ENCODE measurements around the gene ST6GALNAC4.

ST6GALNAC4 gene

DNA sequence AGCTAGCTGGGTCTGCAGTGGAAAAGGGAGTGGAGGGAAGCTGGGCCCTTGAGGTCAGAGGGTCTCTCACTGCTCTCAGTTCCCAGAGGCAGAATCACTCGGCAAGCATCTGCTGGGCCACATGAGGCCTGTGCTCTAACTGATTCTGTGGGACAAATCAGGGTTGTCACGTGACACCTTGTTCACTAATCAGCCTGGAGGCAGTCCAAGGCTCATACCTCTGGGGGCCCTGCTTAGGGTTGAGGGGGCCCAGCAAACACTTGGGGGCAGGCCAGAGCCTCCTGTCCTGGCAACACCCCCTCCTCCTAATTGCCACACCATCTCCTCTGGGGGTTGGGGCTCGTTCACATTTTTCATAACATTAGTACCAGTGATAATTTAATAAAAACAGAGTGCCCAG is 29.9 kb upstream of the ST6GALNAC4 start:
- DNase-seq (ENCODE audit: low read depth), result no peak

DNA sequence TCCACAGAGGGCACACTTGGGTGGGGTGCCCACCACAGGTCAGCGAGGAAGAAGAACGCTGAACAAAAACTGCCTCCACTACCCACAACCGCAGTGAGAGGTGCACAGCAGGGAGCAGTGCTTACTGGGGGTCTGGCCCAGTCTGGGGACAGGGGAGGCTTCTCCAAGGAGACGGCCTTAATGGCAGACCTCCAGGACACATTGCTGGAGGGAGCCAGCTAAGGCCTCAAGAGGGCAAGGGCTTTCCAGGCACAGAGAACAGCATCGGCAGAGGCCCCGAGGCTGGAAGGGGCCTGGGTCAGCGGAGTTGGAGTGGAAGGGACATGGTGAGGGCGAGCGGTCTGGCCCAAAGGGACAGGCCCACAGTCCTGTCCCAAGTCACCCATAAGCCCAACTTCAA is 29.1 kb upstream of the ST6GALNAC4 start:
- DNase-seq (ENCODE audit: low read depth), result no peak

DNA sequence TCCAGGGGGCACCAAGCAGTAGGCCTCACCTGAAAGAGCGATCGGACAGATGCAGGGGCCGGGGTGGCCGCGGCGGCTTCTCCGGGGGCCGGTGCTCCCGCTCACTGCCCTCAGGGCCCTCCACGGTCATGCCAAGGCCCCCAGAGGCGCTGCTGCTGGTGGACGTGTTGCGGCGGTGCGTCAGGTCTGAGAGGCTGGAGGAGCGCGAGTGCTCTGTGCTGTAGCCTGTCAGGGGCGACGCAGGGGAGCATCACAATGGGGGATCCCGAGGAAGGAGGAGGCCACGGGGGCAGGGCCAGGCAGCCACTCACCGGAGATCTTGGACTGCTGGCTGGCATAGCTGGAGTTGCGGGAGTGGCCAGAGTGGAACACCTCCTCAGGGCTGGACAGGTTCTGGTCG is 28.5 kb upstream of the ST6GALNAC4 start:
- no peak for DNase-seq (ENCODE audit: low read depth)

DNA sequence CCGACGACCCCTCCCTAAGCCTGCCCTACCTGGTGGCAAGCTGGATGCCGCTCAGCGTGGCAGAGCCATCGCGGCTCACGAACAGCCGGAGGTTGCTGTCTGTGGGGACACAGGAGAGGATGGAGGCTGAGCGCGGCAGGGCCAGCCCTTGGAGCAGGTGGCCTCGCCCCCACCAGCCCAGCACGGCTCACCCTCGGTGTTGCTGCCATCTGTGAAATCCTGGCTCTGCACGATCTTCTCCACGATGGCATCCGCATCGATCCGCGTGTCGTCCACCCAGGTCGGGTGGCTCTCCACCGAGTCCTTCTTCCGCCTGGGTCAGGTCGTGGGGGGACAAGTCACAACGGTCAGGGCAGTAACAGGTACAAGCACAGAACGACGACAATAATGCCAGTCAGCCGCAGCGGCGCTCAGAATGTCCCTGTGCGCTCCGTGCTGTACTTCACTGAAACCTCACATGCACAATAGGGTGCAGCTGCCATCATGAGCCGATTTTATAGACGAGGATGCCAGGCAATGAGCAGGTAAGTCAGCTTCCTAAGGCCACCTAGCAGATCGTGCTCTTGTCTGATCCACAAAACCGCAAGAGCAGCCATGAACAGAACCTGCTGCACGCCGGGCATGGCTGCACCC is 27.9 kb upstream of the ST6GALNAC4 start:
- DNase-seq (ENCODE audit: low read depth), result no peak

DNA sequence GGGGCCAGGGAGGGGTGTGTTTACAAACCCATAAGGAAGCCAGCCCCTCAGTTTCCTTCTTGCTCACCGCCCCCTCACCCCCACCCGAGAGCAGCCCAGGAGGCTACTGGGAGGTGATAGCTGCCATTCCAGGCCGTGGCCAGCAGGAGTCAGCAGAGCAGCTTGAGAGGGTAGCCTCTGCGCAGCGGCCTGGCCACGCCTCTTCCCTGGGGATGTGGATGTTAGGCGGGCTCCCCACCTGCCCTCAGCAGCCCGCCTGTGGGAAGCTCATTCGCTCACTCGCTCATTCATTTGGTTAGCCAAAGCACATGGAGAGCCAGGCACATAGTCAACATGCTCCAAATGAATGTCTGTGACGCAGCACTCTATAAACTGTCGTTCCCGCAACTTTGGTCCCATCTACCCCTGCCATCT is 26.9 kb upstream of the ST6GALNAC4 start:
- DNase-seq (ENCODE audit: low read depth), result no peak

DNA sequence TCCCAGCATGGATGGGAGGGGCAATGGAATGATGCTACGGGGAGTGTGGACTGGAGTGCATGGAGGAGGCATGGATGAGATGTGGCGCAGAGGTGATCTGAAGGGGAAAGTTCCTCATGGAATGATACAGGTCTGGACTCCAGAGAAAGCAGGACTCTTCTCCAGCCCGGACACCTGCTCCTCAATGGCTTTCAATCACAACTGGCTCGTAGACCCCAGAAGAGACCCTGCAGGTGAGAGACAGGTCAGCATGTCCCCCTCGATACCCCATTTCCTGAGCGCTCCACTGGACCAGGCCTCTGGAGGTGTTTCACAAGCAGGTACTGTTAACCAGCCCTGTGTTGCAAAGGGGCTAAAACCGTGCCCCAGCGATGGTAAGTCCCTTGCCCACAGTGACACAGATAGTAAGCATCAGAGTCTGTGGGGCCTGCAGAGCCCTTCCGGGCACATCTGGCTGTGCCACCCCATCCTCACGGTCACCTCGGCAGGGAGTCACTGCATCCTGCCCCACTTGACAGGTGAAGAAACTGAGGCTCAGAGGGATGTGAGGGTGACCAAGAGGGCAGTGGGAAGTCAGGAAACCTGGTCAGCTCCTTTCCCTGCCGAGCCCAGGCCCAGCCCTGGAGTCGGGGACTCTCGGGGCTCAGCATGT is 26.3 kb upstream of the ST6GALNAC4 start:
- DNase-seq (ENCODE audit: low read depth), result no peak

DNA sequence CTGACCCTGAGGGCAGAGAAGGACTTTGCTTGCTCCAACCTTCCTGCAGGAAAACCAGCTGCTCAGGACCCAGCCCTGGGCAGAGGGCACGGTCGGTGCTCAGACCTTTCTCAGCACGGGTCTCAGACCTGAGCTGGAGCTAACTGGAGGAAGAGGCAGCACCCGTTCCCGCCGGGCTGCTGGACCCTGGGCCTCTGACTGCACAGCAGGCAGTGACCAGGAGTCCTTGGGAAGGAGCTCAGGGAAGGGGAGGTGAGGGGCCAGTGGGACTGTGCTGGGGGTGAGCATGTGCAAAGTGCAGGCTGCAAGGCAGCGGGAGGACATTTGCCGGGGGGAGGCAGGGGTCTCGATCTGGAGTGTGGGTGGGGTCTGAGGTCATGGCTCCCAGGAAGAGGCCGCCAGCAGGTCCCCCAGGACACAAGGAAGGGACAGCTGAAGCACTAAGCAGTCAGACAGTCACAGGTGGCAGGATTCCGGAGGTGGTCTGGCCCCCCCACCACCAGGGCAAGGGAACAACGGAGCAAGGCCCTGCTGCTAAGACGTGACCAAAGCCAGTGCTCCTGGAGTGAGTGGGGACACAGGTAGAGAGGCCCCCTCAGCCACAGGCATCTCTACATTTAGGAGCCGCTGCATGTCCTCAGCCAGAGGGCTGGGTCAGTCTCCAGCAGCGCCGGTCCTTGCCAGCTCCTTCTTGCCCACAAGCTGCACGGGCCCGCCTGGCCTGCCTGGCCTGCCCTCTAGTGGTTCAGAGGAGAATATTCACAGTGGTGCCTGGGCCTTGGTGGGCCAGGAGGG is 25.6 kb upstream of the ST6GALNAC4 start:
- DNase-seq (ENCODE audit: low read depth), result no peak

DNA sequence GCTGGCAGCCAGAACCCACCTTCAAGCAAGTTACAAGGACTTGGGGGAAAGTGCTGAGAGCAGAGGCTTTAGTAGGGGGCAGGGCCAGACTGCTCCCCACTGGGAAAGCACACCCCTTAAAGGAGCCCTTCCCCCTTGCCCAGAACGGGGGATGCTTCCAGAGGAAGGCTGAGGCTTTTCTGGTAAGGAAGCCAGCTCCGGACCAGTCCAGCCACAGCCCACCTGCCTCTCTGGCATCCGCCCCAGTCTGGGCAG is 25.0 kb upstream of the ST6GALNAC4 start:
- DNase-seq (ENCODE audit: low read depth), result no peak

DNA sequence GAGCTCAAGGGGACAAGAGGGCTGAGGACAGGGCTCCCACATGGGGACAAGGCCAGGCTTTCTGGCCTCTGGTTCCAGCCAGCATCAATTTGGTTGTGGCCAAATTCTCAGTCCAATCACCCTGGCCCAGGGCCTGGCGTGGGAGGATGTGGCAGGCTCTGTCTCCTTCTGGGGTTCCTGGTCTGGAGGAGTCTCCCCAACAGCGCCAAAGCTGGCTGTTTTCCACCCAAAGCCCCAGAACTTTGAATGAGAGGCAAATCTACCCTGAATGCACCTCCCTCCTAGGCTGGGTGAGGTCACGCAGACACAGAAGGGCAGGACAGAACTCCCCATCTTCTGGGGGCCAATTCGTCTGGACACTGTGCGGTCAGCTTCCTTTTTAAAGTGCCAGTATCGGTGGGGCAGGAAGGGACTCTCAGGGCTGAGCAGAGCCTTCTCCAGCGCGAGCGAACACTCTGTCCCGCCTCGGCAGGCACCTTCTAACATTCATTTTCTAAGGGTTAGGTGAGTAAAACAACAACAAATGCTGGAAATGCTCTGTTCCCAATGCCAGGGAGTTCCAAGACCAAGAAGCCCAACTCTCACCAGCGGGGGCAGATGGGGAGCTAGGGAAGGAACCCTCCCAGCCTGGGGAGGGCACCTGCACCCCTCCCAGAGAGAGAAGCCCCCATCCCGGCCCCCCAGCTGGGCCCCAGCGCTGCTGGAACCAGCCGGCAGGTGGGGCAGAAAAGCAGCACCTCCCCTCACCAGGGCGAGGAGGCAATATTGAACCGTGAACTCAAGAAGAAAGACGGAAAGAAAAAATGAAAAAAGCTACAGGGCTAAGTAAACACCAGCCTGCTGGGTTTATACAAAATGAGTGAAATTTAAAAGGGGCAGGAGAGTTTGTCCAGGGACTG is 24.5 kb upstream of the ST6GALNAC4 start:
- DNase-seq (ENCODE audit: low read depth), result no peak

DNA sequence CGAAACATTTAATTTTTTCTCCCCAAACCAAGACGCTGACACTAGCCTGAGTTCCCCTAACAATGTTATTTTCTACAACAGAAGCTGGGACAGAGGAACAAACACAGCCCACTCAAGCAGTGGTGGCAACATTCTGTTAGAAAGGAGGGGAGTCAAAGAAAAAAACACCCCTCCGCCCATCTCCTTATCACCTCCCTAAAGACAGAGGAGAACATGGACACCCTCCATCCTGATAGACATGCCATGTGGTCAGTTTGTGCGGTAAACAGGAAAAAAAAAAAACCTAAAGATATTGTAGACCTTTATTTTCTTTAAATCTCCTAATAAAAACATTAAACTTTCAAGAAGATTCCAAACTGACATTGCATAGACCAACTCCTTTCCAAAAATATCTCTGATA is 23.8 kb upstream of the ST6GALNAC4 start:
- DNase-seq (ENCODE audit: low read depth), result no peak

DNA sequence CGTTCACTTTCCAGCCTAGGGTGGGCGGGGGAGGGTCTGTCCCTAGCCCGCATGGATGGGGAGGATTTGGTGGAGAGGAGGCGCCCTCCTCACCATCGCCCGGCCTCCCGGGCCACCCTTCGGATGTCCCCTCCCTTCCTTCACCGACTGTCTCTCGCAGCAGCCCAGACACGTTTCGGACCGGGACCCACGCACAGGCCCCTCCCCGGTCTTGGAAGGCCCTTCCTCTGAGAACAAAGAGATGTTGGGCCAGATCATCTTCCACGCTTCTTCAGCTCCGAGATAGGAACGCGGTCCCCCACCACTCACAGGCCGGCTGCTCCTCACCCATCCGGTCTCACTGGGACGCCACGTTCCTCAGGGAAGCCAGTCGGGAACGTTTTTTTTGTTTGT is 21.5 kb upstream of the ST6GALNAC4 start:
- DNase-seq (ENCODE audit: low read depth), result no peak

DNA sequence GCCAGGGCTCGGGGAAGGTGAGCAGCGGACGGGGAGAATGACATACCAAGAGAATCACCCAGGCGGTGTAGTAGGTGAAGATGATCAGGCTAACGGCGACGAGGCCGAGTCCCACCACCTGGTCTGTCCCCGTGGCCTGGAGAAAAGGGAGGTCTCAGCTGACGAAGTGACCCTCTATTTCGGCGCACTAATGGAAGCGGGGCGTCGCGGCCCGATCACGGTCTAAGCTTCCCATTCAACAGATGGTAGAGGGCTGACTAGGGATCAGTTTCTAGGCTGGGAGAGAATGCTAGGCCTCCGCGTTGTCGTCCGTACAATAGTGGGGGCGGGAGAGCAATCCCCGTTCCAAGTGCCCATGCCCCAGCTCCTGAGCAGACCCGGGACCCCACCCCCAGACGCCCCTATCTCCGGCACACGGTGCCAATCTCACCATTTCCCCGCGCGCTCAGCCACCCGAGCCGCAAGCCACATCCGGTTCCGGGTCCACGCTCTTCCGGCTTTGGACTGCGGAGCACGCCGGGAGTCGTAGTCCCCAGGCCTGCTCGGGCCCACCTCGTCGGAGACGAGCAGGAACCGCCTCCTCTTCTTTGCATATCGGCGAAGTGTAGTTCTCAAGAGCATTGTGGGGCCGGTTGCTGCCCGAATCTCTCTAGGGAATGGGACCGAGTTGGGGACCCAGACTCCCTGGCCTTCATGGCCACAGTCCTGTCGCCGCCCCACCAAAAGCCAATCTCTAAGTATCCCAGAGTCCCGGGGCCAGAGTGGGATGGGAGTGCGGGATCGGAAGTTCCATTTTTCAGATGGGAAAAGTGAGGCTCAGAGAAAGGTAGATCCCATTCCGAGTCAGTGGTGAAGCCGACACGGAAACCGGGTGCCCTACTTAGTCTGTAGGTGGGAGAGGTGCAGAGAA is 20.8 kb upstream of the ST6GALNAC4 start, which contains the start of gene DPM2:
Gene DPM2, minus strand, starts transcription at position 467 of the 910 bp plus-strand sequence. Its CDS starts 34 bp downstream, at position 433.
- no peak for DNase-seq (ENCODE audit: low read depth)

DNA sequence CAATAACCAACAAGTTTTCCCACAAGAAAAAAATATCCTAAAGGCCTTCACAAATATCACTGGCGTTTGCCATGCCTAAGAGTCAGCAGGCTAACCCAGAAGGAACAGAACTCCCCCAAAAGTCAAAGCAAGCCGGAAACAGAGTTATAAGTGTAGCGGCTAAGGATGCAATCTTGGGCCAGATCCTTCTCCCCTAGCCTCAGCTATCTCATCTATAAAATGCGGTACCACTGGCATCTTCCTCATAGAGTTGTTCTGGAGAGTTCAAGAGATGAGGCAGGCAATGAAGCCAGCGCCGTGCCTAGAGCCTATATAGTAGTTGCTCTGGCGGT is 20.2 kb upstream of the ST6GALNAC4 start:
- DNase-seq (ENCODE audit: low read depth), result no peak

DNA sequence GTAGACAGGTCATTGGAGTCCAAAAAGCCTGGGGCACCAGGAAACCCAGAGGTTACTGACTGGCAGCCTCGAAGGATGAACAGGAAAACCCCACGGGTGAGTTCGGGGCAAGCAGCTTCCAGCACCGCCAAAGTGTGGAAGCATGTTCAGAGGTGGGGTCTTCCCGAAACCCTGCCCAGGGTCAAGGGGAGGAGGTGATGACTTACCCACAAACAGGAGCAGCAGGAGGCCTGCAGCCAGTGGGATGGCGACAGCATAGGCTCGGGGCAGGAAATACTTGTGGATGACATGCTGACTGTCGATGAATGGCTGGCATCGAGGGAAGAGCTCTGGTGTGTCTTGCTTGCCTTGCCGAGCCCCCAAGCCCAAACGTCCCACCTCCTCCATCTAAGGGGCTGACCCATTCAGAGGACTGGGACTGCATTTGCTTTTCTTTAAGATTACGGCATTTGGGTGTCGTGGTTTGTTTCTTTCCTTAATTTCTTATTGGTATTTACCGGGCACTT is 19.6 kb upstream of the ST6GALNAC4 start:
- DNase-seq (ENCODE audit: low read depth), result no peak

DNA sequence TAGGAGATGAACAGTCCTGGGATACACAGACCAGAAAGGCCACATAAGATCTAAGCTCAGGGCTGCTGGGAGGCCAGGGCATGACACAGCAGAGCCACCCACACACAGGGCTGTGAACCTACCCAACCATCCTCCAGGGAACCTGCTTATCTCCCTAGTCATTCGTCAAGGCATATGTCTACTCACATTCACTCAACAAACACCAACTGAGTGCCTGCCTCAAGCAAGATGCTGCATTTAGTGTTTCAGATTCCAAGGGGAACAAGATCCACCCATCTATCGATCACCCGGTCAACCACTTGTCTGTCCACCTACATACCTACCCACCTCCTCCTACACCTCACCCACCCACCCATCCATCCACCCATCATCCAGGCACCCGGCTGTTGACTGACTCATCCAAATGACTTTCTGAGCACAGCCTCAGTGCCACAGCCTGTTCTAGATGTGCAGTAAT is 19.0 kb upstream of the ST6GALNAC4 start:
- no peak for DNase-seq (ENCODE audit: low read depth)

DNA sequence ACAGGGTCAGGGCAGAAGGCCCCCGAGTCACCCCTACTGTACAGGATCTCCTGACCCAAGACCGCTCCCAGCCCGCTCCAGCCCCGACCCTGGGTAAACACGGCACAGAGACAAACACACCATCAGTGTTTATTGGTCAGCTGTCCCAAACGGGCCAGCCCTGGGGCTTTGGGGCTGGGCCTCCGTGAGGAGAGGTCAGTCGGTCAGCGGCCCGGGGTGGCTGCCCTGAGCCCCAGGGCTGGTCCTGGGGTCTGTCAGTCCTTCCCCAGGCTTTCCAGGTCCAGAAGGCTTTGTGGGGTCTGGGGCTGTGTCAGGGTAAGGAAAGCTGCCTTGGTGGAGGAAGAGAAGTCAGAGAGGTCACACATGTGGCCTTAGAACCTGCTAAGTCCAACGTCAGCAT is 18.1 kb upstream of the ST6GALNAC4 start:
- no peak for DNase-seq (ENCODE audit: low read depth)

DNA sequence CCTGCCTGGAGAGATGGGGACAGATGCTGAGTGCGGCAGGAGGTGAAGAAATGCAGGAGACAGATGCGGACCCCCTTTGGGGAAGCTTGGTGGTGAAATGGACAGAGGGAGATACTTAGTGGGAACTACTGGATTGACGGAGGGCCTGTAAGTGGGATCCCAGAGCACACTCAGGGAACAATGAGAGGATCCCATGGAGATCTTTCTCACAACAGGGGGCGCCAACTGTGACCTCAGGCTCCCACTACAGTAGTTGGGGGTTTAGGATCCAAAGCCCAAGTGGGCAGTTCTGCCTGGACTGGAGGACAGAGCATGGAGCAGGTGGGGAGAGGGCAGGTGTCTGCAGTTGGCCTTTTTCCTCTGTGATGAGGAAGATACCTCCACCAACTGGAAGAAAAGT is 17.4 kb upstream of the ST6GALNAC4 start:
- no peak for DNase-seq (ENCODE audit: low read depth)

DNA sequence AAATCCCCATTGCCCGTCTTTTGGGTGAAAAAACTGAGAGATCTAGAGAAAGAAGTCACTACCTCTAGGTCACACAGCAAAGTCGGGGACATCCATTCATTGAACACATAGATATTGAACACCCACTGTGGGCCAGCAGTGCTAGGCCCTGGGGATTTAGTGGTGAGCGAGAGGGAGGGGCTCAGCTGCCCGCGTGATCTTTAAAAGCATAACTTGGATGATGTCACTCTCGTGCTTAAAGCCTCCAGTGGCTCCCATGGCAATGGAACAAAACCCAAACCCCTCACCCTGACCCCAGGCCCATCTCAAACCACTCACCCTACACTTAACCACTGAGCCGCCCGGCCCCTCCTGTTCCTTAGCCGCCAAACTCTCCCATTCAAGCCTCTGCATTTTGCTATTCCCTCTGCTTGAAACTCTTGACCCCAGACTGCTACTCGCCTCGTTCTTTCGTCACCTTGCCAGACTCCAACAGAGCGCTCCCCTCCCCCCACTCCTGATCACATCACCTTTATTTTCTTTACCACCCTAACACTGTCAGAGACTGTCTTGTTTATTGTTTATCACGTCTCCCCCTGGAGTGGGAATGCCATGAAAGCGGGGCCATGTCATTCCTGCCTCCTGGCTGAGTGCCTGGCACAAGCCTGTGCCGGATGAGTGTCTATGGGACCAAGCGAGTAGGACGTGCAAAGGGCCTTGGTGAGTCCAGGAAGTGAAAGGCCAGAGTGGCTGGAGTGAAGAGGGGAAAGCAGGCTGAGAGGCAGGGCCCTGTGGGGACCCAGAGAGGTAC is 14.4 kb upstream of the ST6GALNAC4 start:
- no peak for DNase-seq (ENCODE audit: low read depth)

DNA sequence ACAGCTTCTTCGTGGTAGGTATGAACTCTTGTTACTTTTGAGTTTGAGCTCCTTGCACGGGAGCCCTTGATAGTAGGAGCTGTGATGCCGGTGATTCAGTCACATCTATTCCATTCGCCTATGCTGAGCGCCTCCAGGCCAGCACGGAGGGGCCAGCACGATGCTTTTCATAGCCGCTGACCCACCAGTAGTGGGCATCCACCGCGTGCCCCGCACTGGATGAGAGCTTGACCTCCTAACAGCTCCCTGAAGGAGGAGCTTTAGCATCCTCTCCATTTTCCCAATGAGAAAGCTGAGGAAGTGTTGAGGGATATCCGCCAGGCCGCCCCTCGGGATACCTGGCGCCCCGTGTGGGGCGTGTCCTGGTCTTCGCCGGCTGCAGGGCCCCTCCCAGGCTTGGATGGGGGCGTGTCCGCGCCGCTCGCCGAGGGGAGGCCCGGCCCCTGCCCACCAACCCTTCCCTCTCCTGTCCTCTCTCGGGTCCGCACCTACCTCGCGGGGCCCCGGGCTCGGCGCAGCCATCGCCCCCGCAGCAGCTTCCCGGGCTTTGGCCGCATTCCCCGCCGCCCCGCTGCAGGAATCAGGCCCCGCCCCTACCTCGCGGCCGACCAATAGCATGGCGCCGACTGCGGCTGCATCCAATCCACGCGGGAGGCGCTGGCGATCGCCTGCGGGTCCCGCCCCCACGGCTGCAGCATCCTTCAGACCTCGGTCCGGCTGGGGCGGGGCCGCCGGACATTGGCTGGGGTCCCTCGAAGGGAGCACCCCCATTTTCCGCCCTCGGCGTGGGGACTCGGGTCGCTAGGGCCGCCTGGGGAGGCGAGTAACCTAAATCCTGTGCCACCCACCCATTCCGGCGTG is 13.6 kb upstream of the ST6GALNAC4 start, which contains the start of gene PIP5KL1:
Gene PIP5KL1, minus strand, starts transcription at position 547 of the 861 bp plus-strand sequence. Its CDS starts 25 bp downstream, at position 522.
- no peak for DNase-seq (ENCODE audit: low read depth)
